ENCODE measurements around the gene EVC.

Gene EVC

DNA sequence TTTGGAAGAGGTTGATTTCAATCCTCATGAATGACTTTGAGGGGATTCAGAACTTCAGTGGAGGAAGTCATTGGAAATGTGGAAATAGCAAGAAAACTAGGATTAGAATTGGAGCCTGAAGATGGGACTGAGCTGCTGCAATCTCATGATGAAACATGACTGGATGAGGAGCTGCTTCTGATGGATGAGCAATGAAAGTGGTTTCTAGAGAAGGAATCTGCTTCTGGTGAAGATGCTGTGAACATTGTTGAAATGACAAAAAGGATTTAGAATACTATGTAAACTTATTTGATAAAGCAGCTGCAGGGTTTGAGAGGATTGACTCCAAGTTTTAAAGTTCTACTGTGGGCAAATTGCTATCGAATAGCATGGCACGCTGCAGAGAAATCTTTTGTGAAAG is 27.1 kb downstream of the EVC start:
- Histone ChIP-seq H2AFZ (ENCODE audit: low read depth, low read length) (no peak overlapping the region), H3K4me1 (ENCODE audit: low read length) (no peaks in the 10 kb centered on the region), H3K9ac (ENCODE audit: low read length) (no peak overlapping the region), H3K27ac (ENCODE audit: low read length) (no peak overlapping the region), H3K27me3 (ENCODE audit: low read depth, low read length) (no peaks in the 10 kb centered on the region), H3K9me3 (ENCODE audit: insufficient read depth, low read length) (no peaks in the 10 kb centered on the region), H3K4me2 (ENCODE audit: low read length) (no peak overlapping the region), H3K4me3 (ENCODE audit: low read length) (no peak overlapping the region), H4K20me1 (ENCODE audit: insufficient read depth, low read length) (no peaks in the 10 kb centered on the region), H3K79me2 (ENCODE audit: low read length) (no peaks in the 10 kb centered on the region), H3K36me3 (replicated peaks; ENCODE audit: low read depth, low read length) (peaks cover 13% of the 10 kb centered on the region)
- TF ChIP-seq, protein P1, sequence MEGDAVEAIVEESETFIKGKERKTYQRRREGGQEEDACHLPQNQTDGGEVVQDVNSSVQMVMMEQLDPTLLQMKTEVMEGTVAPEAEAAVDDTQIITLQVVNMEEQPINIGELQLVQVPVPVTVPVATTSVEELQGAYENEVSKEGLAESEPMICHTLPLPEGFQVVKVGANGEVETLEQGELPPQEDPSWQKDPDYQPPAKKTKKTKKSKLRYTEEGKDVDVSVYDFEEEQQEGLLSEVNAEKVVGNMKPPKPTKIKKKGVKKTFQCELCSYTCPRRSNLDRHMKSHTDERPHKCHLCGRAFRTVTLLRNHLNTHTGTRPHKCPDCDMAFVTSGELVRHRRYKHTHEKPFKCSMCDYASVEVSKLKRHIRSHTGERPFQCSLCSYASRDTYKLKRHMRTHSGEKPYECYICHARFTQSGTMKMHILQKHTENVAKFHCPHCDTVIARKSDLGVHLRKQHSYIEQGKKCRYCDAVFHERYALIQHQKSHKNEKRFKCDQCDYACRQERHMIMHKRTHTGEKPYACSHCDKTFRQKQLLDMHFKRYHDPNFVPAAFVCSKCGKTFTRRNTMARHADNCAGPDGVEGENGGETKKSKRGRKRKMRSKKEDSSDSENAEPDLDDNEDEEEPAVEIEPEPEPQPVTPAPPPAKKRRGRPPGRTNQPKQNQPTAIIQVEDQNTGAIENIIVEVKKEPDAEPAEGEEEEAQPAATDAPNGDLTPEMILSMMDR (IDR thresholded peaks at IDR 0.05; ENCODE audit: low read depth, low read length): no peak
- TF ChIP-seq EZH2phosphoT487 (IDR thresholded peaks at IDR 0.05; ENCODE audit: low read depth): no peak

DNA sequence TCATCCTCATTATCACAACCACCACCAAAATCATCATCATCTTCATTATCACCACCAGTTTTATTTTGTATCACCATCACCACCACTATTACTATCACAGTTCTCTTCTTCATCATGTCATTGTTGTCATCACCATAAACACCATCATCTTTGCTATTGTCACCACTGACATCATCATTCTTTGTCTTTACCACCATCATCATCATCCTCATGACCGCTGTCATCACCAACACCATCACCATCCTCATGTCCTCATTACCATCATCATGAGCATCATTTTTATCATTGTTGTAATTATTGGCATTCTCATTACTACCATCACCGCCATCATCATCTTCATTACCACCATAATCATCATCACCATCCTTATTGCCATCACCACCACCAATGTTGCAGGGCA is 31.4 kb downstream of the EVC start:
- peaks cover 31% of the 10 kb centered on the region for H3K36me3 ChIP-seq (replicated peaks; ENCODE audit: low read depth, low read length)
- H3K27ac ChIP-seq (ENCODE audit: low read length): no peak overlapping the region

DNA sequence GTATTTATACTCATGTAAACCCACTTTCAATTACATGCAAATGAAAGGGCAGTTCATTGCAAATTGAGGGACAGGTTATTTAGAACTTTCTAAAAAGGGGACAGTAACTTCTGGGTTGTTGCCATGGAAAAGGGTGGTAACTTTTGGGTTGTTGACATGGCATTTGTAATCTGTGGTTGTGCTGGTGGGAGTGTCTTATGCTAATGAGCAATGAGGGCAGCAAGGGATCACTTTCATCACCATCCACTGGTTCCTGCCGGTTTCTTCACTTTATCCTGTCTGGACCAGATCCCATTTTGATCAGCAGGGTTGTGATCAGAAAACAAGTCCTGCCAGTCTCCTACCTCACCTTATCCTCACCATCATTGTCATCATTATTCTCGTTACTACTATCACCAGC is 32.0 kb downstream of the EVC start:
- Histone ChIP-seq H3K36me3 (replicated peaks; ENCODE audit: low read depth, low read length) (peaks cover 35% of the 10 kb centered on the region), H3K4me3 (ENCODE audit: low read length) (no peak overlapping the region), H3K27me3 (ENCODE audit: low read depth, low read length) (no peaks in the 10 kb centered on the region)

More for the DNA sequence above, 31.4 kb downstream of the EVC start:
- TF ChIP-seq EZH2phosphoT487 (IDR thresholded peaks at IDR 0.05; ENCODE audit: low read depth): no peak
- TF ChIP-seq, protein P1 (IDR thresholded peaks at IDR 0.05; ENCODE audit: low read depth, low read length): no peak
- H3K79me2 ChIP-seq (ENCODE audit: low read length): no peaks in the 10 kb centered on the region
- no peaks in the 10 kb centered on the region for H4K20me1 ChIP-seq (ENCODE audit: insufficient read depth, low read length)
- H2AFZ ChIP-seq (ENCODE audit: low read depth, low read length): no peak overlapping the region
- H3K4me3 ChIP-seq (ENCODE audit: low read length): no peak overlapping the region
- no peak overlapping the region for H3K4me2 ChIP-seq (ENCODE audit: low read length)
- H3K9me3 ChIP-seq (ENCODE audit: insufficient read depth, low read length): no peaks in the 10 kb centered on the region
- no peaks in the 10 kb centered on the region for H3K27me3 ChIP-seq (ENCODE audit: low read depth, low read length)
- H3K9ac ChIP-seq (ENCODE audit: low read length): no peak overlapping the region
- no peaks in the 10 kb centered on the region for H3K4me1 ChIP-seq (ENCODE audit: low read length)

DNA sequence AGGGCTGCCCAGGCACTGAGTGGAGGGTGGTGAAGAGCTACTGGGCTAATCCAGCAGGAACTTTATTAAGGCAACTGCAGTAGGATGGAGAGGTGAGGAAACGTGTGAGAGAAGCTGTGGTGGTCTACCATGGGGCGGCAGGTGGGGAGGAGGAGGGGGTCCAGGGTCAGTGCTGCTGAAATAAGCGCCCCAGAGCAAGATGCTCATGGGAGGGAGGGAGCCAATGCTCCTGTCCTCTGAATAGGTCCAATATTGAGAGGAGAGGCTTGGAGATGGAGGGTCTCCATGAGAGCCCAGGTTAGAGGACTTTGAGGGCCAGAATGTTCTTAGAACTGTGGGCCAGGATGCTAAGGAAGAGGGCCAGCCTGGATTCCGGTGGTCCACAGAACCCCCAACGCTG is 35.2 kb downstream of the EVC start:
- no peak overlapping the region for H3K27ac ChIP-seq (ENCODE audit: low read length)
- no peaks in the 10 kb centered on the region for H3K4me1 ChIP-seq (ENCODE audit: low read length)

More for the DNA sequence above, 32.0 kb downstream of the EVC start:
- H2AFZ ChIP-seq (ENCODE audit: low read depth, low read length): no peak overlapping the region
- no peaks in the 10 kb centered on the region for H4K20me1 ChIP-seq (ENCODE audit: insufficient read depth, low read length)
- TF ChIP-seq, protein P1 (IDR thresholded peaks at IDR 0.05; ENCODE audit: low read depth, low read length): no peak
- no peak for TF ChIP-seq EZH2phosphoT487 (IDR thresholded peaks at IDR 0.05; ENCODE audit: low read depth)
- H3K9ac ChIP-seq (ENCODE audit: low read length): no peak overlapping the region
- H3K27ac ChIP-seq (ENCODE audit: low read length): no peak overlapping the region
- no peak overlapping the region for H3K4me2 ChIP-seq (ENCODE audit: low read length)
- H3K9me3 ChIP-seq (ENCODE audit: insufficient read depth, low read length): no peaks in the 10 kb centered on the region
- no peaks in the 10 kb centered on the region for H3K4me1 ChIP-seq (ENCODE audit: low read length)
- no peaks in the 10 kb centered on the region for H3K79me2 ChIP-seq (ENCODE audit: low read length)

More for the DNA sequence above, 35.2 kb downstream of the EVC start:
- H4K20me1 ChIP-seq (ENCODE audit: insufficient read depth, low read length): no peaks in the 10 kb centered on the region
- no peak overlapping the region for H3K4me3 ChIP-seq (ENCODE audit: low read length)
- no peak overlapping the region for H2AFZ ChIP-seq (ENCODE audit: low read depth, low read length)
- no peak overlapping the region for H3K4me2 ChIP-seq (ENCODE audit: low read length)
- H3K79me2 ChIP-seq (ENCODE audit: low read length): no peaks in the 10 kb centered on the region
- no peaks in the 10 kb centered on the region for H3K9me3 ChIP-seq (ENCODE audit: insufficient read depth, low read length)
- H3K36me3 ChIP-seq (replicated peaks; ENCODE audit: low read depth, low read length): peaks cover 38% of the 10 kb centered on the region
- no peaks in the 10 kb centered on the region for H3K27me3 ChIP-seq (ENCODE audit: low read depth, low read length)
- TF ChIP-seq, protein P1 (IDR thresholded peaks at IDR 0.05; ENCODE audit: low read depth, low read length): no peak
- no peak for TF ChIP-seq EZH2phosphoT487 (IDR thresholded peaks at IDR 0.05; ENCODE audit: low read depth)
- H3K9ac ChIP-seq (ENCODE audit: low read length): no peak overlapping the region

Data from OCI-LY3 (cell line).